DOHH2 (cell line): ENCODE data around the gene HHATL.

Experiments used
- H3F3A ChIP-seq: fragments of 200-600 bp; sonication (generic), shearing (Covaris generic); 2 replicates; pipeline ENCODE4 v1.6.0; 2016; ENCODE audit warnings: antibody characterized with exemption, mild to moderate bottlenecking; ENCODE audit not compliant: control insufficient read depth, insufficient read depth
- H3K27ac ChIP-seq: fragments of 200-600 bp; sonication (generic); 2 replicates; pipeline ENCODE4 v1.5.1; 2014; ENCODE audit warnings: low read depth, mild to moderate bottlenecking, low read length, moderate library complexity
- H3K27me3 ChIP-seq: fragments of 200-600 bp; sonication (generic); 2 replicates; pipeline ENCODE4 v1.6.1; 2014; ENCODE audit warnings: mild to moderate bottlenecking, low read length, mixed read lengths; ENCODE audit not compliant: control insufficient read depth
- H3K36me3 ChIP-seq: fragments of 200-600 bp; sonication (generic); 2 replicates; pipeline ENCODE4 v1.6.1; 2014; ENCODE audit warnings: mild to moderate bottlenecking, low read length, moderate library complexity, mixed read lengths; ENCODE audit not compliant: control insufficient read depth
- H3K4me1 ChIP-seq: fragments of 200-600 bp; sonication (generic); 2 replicates; pipeline ENCODE4 v1.6.1; 2014; ENCODE audit warnings: mild to moderate bottlenecking, low read length, mixed read lengths; ENCODE audit not compliant: control insufficient read depth
- H3K4me2 ChIP-seq: fragments of 200-600 bp; sonication (generic); 2 replicates; pipeline ENCODE4 v1.6.0; 2014; ENCODE audit warnings: mild to moderate bottlenecking, low read length, moderate library complexity
- H3K4me3 ChIP-seq: fragments of 200-600 bp; sonication (generic); 2 replicates; pipeline ENCODE4 v1.5.1; 2014; ENCODE audit warnings: mild to moderate bottlenecking, low read length, mixed read lengths
- H3K79me2 ChIP-seq: fragments of 200-600 bp; sonication (generic); 2 replicates; pipeline ENCODE4 v1.6.1; 2014; ENCODE audit warnings: mild to moderate bottlenecking, low read length, mixed read lengths; ENCODE audit not compliant: control insufficient read depth
- H3K9me2 ChIP-seq: fragments of 200-600 bp; sonication (generic); replicated peaks from 2 replicates; pipeline ENCODE4 v1.6.1; 2014; ENCODE audit warnings: mild to moderate bottlenecking, low read length, mixed read lengths; ENCODE audit not compliant: control insufficient read depth
- H3K9me3 ChIP-seq: fragments of 200-600 bp; sonication (generic); 2 replicates; pipeline ENCODE4 v1.6.1; 2014; ENCODE audit warnings: antibody characterized with exemption, low read length, mixed read lengths; ENCODE audit not compliant: control insufficient read depth, insufficient read depth
- H4K20me1 ChIP-seq: fragments of 200-600 bp; sonication (generic); 2 replicates; pipeline ENCODE4 v1.6.0; 2014; ENCODE audit warnings: low read depth, mild to moderate bottlenecking, antibody characterized with exemption, low read length, moderate library complexity; ENCODE audit not compliant: control insufficient read depth, insufficient read depth
- EZH2phosphoT487 ChIP-seq: fragments of 200-600 bp; sonication (generic); IDR thresholded peaks from 2 replicates; pipeline ENCODE4 v1.6.1; 2017; ENCODE audit warnings: borderline replicate concordance, mild to moderate bottlenecking, antibody characterized with exemption, low read length, moderate library complexity, mixed read lengths
- TF ChIP-seq, protein P1 (sequence below): fragments of 200-600 bp; sonication (generic); IDR thresholded peaks from one replicate; pipeline ENCODE4 v1.5.1; 2014; ENCODE audit warnings: antibody characterized with exemption, mild to moderate bottlenecking, low read depth, low read length; ENCODE audit not compliant: poor library complexity, severe bottlenecking

Gene HHATL

DNA sequence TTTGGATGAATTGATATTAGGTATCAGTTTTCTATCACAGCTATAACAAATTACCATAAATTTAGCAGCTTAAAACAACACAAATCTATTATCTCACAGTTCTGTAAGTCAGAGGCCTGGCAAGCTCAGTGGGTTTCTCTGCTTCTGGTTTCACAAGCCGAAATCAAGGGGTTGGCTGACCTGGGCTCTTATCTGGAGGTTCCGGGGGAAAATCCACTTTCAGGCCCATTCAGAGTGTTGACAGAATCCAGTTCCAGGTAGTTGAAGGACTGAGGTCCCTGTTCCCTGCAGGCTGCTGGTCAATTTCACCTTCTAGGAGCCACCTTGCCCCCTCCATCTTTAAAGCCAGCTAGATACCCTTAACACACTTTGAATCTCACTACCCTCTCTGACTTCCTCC is 11.1 kb upstream of the HHATL start:
- H3K4me3 ChIP-seq: peak overlapping the region; percentile 49
- H3K9me2 ChIP-seq: no peaks in the 10 kb centered on the region
- no peaks in the 10 kb centered on the region for H3K36me3 ChIP-seq
- peaks cover 34% of the 10 kb centered on the region for H3K4me1 ChIP-seq
- H3K79me2 ChIP-seq: no peaks in the 10 kb centered on the region
- no peak for TF ChIP-seq EZH2phosphoT487
- TF ChIP-seq, protein P1, sequence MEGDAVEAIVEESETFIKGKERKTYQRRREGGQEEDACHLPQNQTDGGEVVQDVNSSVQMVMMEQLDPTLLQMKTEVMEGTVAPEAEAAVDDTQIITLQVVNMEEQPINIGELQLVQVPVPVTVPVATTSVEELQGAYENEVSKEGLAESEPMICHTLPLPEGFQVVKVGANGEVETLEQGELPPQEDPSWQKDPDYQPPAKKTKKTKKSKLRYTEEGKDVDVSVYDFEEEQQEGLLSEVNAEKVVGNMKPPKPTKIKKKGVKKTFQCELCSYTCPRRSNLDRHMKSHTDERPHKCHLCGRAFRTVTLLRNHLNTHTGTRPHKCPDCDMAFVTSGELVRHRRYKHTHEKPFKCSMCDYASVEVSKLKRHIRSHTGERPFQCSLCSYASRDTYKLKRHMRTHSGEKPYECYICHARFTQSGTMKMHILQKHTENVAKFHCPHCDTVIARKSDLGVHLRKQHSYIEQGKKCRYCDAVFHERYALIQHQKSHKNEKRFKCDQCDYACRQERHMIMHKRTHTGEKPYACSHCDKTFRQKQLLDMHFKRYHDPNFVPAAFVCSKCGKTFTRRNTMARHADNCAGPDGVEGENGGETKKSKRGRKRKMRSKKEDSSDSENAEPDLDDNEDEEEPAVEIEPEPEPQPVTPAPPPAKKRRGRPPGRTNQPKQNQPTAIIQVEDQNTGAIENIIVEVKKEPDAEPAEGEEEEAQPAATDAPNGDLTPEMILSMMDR: no peak
- no peaks in the 10 kb centered on the region for H3K9me3 ChIP-seq
- H3K4me2 ChIP-seq: peak overlapping the region; percentile 65
- H3K27ac ChIP-seq: peak overlapping the region; percentile 4; the same call in 1 of the 2 replicates
- no peaks in the 10 kb centered on the region for H3K27me3 ChIP-seq
- no peaks in the 10 kb centered on the region for H4K20me1 ChIP-seq
- no peaks in the 10 kb centered on the region for H3F3A ChIP-seq

- Histone ChIP-seq H3K4me3 (peak overlapping the region; percentile 49), H3K4me1 (peaks cover 34% of the 10 kb centered on the region), H3K9me2 (no peaks in the 10 kb centered on the region), H3K79me2 (no peaks in the 10 kb centered on the region), H3F3A (no peaks in the 10 kb centered on the region), H3K9me3 (no peaks in the 10 kb centered on the region), H3K27me3 (no peaks in the 10 kb centered on the region), H3K27ac (peak overlapping the region; percentile 4; the same call in 1 of the 2 replicates), H3K36me3 (no peaks in the 10 kb centered on the region), H4K20me1 (no peaks in the 10 kb centered on the region), H3K4me2 (peak overlapping the region; percentile 65)
- TF ChIP-seq EZH2phosphoT487: no peak
- TF ChIP-seq, protein P1: no peak
These were observed 10.2 kb upstream of the HHATL start for GRCh38 chr3:42712688-42713372.

GRCh38 chr3:42712344-42712648 is 9.7 kb upstream of the HHATL start:
- Histone ChIP-seq H3K36me3 (no peaks in the 10 kb centered on the region), H3K9me2 (no peaks in the 10 kb centered on the region), H3K4me1 (peaks cover 34% of the 10 kb centered on the region), H3K79me2 (no peaks in the 10 kb centered on the region), H3K27me3 (no peaks in the 10 kb centered on the region), H3F3A (no peaks in the 10 kb centered on the region), H3K4me2 (peak overlapping the region; percentile 65; the same call in 1 of the 2 replicates), H3K27ac (no peak overlapping the region), H3K9me3 (no peaks in the 10 kb centered on the region), H3K4me3 (peak overlapping the region; percentile 49; the same call in 1 of the 2 replicates), H4K20me1 (no peaks in the 10 kb centered on the region)
- TF ChIP-seq, protein P1: no peak
- no peak for TF ChIP-seq EZH2phosphoT487
